Fibroblast of skin of right biceps (primary cell): ENCODE results near the gene ANKRD9.
A peak's percentile ranks its signal among the peaks of the same experiment; 100 is the strongest.

Experiments used
- DNase-seq: peaks from one replicate; pipeline ENCODE4 v3.0.0-alpha.2; 2013

The ANKRD9 gene

GRCh38 chr14:102471921-102472790, 37.4 kb downstream of the ANKRD9 start:
- DNase-seq: no peak

DNA sequence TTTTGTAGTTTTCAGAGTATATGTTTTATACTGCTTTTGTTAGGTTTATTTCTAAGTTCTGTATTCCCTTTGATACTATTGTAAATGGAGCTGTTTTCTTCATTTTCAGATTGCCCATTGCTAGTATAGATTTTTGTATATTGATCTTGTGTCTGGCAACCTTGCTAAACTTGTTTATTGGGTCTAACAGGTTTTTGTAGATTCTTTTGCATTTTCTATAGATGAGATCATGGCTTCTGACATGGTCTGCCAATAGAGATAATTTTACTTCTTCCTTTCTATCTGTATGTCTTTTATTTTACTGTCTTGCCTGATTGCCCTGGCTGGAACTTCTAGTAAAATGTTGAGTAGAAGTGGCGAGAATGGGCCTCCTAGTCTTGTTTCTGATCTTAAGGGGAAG, 40.3 kb downstream of the ANKRD9 start:
- DNase-seq: no peak

- DNase-seq: no peak
Observed at GRCh38 chr14:102464846-102465341, 44.7 kb downstream of the ANKRD9 start.

DNA sequence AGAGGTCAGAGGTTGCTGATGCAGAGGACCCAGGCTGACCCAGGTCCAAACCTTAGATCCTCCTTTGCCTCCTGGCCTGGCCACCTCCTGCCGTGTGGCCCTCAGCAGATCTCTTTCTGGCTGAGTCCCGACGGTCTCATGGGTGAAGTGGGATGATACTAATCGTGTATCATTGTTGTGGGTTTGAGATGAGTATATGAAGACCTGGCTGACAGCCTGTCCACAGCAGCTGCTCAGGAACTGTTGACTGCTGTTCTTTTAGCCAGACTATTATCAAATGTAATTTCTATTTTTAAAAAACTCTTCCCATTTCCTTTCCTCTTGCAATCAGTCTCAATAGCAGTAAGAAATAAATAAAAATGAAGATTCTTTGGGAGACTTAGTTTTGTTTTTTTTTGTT, 45.6 kb downstream of the ANKRD9 start:
- no peak for DNase-seq

- DNase-seq: peak; percentile 4
Observed at GRCh38 chr14:102462391-102462790, 47.2 kb downstream of the ANKRD9 start.

GRCh38 chr14:102461490-102462338, 47.9 kb downstream of the ANKRD9 start:
- no peak for DNase-seq

DNA sequence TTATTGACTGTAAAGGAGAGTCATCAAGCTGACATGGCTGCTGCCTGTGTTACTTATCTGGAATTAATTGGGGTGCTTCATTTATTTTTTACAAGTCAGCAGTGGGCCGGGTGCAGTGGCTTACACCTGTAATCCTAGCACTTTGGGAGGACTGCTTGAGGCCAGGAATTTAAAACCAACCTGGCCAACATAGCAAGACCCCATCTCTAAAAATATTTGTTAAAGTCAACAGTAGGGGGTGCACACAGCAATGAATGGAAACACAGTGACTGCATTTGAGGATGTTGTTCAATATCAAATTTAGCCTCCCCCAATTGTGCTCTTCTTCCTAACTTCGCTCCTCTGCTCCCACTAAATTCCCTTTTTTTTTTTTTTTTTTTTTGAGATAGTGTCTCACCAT, 52.1 kb downstream of the ANKRD9 start:
- no peak for DNase-seq

GRCh38 chr14:102454711-102455110, 54.9 kb downstream of the ANKRD9 start:
- no peak for DNase-seq

DNA sequence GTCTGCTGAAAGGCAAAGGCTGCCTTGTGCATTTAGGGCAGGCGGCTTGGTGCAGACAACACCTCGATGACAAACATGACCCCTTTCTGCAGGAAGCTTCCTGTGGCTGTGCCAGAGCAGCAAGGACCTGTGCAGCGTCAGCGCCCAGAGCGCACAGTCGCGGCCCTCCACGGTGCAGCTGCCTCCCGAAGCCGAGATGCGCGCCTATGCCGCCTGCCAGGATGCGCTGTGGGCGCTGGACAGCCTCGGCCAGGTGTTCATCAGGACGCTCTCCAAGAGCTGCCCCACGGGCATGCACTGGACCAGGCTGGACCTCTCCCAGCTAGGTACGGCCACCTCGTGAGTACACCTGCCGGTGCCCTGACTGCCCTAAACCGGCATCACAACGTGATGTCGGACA, 57.3 kb downstream of the ANKRD9 start:
- no peak for DNase-seq
